HG02571 (cell line): Measurements from ENCODE around the gene MAGI1.
A peak's percentile ranks its signal among the peaks of the same experiment; 100 is the strongest.

ENCODE experiments used
- ATAC-seq: cut with Tn5 transposase; IDR thresholded peaks from one replicate; pipeline ENCODE4 v1.9.1; 2021; ENCODE audit warnings: mild to moderate bottlenecking, moderate library complexity; ENCODE audit not compliant: unreplicated experiment

MAGI1 gene

DNA sequence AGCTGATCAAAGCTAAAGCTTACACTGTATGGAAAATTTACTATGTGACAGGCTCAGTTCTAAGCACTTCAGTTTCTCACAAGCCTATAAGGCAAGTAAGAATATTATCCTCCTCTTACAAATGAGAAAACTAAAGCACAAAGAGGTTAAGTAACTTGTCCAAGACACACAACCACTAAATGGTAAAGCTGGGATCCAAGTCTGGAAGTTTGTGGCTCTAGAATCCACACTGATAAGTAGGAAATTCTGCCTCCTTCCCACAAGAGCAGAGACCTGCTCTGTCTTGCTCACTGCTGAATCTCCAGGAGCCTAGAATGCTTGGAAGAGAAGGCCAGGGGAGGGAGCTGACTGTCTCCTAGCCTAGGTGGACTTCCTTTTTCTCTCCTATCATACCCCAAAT is 60.6 kb downstream of the MAGI1 start:
- ATAC-seq, result no peak

DNA sequence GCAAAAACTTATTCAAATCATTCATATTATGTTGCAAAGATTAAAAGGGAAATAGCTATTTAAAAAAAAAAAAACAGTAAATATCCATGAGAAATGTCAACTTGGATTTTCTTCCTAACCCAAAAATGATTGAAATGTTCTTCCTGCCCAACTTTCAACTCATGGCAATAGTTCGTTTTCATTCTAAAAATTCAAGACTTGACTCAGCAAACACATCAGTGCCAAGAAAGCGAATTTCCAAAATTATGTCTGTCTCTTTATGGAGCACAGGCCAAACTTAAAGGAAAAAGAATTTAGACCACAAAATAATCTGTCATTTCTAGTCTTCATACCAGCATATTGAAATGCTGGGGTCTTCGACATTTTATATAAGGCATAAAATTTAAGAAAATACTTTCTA is 63.7 kb downstream of the MAGI1 start:
- ATAC-seq, result no peak

DNA sequence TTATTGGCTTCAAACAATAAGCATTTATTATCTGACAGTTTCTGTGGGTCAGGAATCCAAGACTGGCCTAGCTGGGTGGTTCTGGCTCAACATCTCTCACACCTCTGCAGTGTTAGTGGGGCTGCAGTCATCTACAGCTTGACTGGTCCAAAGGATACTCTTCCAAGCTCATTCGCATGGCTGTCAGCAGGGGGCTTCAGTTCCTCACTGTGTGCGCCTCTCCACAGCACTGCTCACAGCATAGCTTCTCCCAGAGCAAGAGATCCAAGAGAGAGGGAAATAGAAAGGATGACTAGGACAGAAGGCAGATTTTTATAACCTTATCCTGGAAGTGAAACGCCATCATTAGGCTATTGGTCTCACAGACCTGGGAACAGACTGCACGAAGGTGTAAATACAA is 64.2 kb downstream of the MAGI1 start:
- ATAC-seq, result no peak

DNA sequence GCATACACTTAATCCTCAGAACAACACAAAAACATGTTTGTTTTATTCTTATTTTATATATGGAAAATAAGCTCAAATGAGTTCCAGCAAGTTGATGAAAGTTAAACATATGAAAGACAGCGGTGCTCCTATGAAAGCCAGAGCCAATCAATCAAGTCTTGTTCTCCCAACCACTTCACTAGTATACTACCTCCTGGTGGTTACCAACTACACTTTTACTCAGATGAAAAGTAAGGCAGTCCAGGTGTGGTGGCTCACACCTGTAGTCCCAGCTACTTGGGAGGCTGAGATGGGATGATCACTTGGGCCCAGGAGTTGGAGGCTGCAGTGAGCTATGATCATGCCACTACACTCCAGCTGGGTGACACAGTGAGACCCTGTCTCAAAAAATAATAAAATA is 66.0 kb downstream of the MAGI1 start:
- ATAC-seq, result no peak

DNA sequence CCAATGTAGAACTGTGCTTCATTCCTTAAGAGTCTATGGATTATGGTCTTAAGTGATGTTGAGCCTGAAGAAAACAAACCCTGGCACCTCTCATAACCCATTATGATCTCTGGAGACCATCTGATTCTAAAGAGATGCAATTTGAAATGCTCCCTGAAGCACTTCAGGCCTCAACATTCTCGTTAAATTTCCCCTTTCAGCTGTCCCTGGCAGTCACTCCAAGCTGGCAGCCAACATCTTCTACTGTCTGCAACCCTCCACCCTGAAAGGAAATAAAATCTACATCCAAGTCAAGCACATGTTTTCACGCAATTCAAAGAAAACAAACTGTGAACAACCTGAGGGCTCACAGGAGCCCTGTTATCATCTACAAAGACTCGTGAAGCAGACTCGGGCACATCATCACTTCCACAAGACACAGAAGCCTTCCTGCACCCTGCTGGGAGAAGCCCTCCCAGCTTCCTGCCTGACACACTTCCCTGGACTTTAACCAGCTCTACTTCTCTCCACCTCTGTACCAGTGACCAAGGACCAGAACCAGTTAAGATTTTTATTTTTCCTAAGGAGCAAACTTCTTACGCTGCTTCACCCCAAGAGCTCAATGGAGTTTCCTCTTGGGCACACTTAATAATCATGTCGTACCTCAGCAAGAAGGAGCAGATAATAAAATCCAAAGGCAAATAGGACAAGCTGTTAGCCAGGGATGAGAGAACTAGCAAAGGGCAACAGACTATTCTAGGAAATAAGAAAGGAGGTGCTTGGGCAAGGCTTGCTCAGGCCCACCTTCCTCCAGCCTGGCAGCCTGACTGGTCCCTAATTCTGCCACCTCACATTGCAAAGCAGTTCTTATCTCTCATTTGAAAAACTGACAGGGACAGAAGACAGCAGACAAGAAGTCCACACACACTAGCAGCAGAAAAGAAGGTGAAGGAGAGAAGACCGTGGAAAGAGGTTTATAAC is 67.1 kb downstream of the MAGI1 start:
- no peak for ATAC-seq

DNA sequence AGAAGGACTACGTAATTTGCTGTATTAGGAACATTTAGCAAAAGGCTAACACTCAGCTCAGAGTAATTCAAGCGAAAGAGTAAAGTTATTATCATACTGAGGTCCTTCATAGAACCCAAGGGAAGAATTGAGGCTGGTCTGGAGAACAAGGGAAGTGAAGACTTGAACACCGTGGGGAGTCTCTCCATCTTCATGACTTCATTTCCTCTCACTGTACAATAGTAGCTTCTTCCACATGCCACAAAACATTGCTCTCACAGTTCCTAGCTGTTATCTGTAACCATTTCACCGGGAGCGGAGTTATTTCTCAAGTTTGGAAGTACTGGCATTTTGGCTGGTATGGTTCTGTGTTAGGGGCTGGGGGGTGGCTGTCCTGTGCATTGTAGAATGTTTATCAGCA is 69.7 kb downstream of the MAGI1 start:
- no peak for ATAC-seq

DNA sequence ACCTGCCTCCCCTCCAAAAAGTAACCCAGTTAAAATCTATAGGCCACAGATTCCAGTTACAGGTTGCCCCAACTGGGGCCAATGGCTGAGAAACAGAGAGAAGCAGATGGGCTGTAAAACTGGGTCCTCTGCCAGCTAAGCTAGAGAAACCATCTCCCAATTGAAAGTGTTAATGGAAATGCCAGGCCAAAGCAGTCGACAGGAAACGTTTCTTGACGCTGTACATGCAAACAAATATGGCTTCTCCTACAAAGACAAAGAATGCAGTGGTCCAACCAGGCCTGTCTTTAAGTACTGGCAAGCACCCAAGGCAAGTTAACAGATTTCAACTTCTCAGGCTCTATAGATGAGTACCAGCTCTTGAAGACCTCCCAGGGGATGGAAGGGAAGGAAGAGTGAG is 71.3 kb downstream of the MAGI1 start:
- no peak for ATAC-seq

DNA sequence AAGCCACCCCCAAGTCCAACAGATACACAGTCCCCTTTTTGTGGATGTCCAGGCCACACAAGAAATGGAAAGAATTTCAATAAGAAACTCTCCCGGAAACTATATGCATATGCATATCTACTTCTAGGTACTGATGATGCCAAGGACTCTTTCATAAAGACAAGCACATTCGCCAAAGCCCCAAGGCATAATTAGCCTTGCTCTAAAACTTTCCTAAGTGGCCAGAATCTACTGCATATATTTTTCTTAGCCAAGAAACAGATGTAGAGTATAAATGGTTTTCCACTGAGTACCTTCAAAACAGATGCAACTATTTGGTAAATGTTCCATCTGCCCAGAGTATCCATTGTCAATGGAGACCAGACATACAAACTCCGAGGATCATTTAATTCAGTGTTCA is 73.9 kb downstream of the MAGI1 start:
- ATAC-seq, result no peak

DNA sequence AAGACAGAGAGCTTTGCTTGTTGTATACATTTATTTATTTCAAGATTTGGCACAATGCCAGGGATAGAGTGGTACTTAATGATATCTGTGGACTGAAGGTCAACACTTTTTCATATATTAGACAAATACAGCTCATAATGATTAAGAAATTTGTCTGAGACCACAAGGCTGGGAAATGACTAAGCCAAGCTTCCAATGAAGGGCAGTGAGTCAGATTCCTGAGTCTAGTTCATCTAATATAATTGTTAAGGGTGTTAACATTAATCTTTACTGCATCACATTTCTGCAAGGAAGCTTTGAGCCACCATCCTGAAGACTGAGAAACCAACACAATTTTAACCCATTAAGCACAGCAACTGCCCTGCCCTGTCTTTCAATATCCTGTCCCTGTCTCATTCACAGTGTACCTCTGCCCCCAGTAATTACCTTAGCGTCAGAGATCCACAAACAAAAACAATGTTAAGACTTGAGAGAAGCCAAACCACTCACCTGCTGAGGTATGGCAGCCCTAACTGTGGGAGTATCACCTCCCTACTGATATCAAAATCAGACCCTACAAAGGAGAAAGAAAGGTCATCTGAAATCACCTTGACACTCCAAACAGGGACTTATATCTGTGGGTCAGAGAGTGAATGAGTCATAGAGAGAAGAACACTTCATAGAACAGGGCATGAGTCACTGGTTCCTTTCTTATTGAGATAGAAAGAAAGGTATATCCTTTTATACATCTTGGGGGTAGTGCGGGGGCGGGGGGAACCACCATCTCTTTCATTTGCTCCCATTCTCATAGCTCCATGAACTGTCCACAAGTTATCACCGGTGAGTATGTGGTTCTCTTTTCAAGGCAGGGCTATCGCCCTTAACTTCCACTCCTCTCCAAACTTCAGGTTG is 74.7 kb downstream of the MAGI1 start:
- ATAC-seq, result peak; percentile 94

DNA sequence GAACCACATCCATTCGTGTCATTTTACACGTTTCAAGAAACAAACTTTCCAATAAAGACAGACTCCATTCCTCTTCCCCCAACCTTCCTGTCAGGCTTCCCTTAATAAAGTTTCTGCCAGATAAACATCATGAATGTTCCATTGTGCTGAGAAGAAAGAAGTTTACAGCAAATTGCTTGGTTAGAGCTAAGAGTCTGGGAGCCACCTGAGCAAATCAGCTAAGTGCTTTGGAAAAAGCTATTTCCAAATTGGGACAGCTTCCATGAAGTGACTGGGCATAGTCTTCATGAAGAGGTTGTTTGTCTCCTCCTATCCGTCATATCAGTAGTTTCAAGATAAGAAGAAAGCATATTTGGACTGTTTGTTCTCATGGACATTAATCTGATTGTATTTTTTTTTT is 77.0 kb downstream of the MAGI1 start:
- ATAC-seq, result no peak

DNA sequence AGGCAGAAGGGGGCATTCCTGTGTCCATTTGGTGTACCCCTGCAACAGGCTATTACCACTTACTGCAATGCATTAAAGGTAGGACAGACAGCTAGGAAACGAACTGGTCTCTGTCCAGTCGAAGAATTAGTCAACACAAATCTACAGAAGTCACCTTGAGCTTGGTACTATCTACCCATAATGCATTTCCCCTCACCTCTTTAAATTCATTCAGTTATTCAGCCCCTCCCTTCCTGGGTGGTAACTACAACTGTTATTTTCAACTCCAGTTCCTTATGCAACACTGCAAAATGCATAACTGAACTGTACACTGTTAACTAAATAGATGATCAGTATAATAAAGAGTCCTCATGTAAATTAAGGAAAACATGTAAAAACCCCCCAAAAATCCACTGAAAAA is 77.6 kb downstream of the MAGI1 start:
- no peak for ATAC-seq

DNA sequence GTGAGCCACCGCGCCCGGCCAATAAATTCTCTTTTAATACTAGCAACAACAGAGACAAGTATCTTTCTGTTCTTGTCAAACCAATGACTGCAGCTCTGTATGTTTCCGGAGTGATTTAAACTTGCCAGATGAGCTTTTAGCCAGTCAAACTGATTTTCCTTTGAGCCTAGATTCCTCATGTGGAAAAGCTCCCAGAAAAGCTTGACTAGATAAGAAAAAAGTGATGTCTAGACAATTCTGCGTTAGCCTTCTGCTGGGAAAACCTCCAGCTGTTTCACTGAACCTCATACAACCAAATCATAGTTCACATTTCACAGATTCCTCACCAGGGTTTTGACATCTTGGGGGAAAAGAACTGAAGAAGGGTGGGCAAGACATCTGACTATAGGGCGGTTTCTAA is 78.6 kb downstream of the MAGI1 start:
- ATAC-seq, result no peak

DNA sequence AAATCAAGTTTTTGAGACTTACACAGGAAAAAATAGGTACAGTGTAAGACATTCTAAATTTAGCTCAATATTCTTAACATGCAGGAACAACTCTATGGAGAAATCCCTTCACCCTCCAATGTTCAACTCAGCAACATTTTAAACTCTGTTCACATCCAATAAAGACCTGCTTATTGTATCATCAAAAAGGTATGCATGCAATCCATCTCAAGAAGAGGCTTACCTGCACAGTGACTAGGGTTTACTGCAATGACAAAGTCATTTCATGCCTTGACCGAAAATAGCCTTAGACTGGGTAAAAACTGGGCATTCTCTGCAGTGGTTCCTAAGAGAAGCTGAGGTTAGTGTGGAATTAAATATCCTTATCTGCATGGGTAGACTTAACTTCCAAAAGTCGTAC is 80.5 kb downstream of the MAGI1 start:
- ATAC-seq, result no peak

DNA sequence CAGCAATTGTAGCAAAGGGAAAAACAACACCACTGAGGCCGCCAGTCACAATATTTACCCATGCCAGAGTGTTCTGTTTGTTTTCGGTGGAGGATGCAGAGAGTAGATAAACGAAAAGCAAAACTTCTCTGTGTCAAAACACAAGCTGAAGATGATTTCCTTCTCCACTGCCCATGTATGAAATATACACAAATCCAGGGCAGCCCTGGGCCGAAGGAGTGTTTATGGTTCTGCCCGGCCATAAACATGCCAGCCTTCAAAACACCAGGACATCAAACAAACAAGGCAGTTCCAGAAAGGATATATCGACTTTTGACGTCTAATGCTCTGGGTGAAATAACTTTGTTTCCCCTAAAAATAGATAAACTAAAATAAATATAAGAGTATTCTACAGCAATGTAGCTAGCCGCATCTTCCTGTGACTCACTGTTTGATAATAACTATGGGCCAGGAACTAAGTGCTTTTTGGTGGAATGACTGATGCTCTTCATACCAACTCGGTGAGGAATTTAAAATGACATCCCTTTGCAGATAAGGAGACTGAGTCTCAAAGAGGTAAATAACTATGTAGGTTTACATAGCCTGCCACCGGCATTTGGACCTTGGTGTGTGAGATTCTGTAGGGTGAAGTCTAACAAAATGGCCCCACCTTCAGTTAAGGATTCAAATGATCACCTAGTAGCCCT is 82.8 kb downstream of the MAGI1 start:
- no peak for ATAC-seq

DNA sequence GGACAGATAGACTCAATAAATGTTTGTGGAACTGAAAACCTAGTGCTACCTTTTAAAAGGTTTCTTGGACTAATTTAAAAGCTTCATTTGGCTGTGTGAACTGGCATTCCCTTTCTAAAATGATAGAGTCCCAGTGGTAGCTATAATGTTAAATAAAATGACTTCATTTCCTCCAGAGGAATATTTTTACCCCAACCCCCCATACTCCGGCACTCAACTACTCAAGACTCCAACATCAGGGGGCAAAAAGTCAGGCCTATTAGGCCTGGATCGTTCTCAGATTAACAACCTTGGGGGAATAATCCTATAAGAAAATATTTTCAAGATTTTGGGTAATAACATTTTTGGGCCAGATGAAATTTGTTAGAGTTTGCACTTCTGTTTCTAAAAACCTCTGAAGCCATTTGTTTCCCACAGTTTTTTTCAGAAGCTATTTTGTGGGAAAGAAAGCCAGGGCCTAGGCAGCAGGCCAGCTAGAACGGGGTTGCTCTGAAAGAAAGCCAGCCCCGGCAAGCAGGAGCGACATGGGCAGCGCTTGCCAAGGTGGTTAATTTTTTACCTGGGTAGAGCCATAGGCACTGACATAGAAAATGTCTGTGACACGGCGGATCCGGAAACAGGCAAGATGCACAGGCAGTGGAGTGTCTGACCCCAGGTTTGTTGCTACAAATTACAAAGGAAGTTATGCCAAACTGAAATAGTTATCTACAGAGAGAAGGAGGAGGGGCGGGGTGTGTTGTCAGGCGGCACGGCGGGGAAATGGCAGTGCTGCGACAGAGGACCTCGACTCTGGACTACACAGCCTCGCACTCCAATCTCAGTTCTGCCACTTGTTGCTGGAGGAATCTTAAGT is 84.6 kb downstream of the MAGI1 start:
- no peak for ATAC-seq

DNA sequence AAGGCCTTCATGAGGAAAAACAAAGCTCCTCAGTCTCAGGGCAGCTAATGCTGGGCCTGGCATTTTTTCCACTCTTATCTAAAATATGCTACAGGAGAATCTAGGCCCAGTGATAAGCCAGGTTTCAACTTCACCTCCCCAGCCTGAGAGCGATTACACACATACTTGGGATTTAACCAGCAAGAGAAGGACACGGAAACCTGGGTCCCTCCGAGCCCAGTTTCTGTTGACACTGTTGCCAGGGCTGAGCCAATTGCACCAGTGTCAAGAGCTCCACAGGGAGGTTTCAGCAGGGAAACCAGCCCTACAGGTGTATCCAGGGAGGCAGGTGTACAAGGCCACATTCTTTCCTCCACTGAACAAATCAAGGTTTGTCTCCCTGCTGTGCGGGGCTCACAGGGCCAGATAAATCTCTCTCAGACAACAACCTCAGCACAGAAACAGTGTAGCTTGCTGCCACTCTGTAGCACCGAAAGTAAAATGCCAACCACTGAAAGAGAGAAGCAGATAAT is 85.4 kb downstream of the MAGI1 start:
- ATAC-seq, result no peak

DNA sequence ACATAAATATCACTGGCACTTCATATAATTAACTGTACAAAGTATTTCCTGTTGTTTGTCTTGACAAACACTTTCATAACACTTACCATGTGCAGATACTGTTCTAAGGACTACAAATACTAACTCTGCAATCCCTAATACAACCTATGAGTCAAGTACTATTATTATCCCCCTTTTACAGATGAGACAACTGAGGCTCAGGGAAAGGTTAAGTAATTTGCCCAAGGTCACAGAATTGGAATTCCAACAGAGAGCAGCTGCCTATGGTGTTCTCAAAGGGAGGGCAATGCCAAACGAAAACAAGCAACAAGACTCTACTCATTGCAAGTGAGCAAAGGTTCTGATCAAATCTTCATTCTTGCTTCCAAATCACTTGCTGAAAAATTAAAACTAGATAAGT is 85.9 kb downstream of the MAGI1 start:
- no peak for ATAC-seq

DNA sequence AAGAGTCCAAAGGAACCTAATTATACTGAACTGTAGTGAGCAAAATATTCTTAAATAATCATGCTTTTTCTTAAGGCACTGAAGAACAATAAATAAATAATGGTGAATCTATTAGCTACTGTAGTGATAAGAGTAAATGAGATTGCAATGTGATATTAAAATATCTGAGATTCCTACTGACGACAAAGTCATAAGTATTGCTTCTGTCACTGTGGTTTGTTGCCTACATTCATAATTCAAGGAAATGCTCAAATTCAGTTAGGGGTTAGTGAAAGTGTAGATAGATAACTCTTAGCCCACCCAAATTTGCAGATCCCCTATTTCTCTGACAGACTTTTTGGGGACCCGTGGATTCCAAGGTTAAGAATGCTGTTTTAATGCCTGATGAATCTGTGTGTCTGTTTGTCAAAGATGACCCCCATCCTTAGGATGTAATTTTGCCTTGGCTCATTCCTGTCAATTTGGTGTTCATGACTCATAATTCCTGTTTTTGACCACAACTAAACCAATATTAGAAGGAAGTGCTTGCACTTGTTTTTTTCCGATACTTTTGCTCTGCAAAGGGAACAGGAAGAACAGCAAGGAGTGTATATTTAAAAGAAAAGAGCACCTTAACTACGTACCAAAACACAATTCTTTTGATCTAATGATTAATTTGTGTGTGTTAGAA is 86.7 kb downstream of the MAGI1 start:
- no peak for ATAC-seq
